ENCODE measurements around the gene STK40. TPM values are rescaled to one million over a fixed set of nuclear protein-coding genes. Genes with fewer than 3 reads are reported as not detected.
A peak's percentile ranks its signal among the peaks of the same experiment; 100 is the strongest.

The STK40 gene
- total RNA-seq, 4 donors from 2014 or later: 109 to 263 (median 211) TPM

GRCh38 chr1:36344395-36344680, 41.4 kb downstream of the STK40 start:
- H3K4me1 ChIP-seq: peaks cover 20 to 26% of the 10 kb centered on the region in 2 donors
- DNase-seq (no peak), ATAC-seq (no peak)
- intact Hi-C loops (cut with DNase I; ENCODE audit: low total_unique reads) (no loop called here), in situ Hi-C loops (cut with MboI; ENCODE audit: low sequenced_read_pairs in 4 of 4) (loop anchor here in 1 of 4 donors (10.0 kb wide), 1 partner anchor 70 kb away; no protein-coding TSS in a partner anchor)
- H3K9me3 ChIP-seq: no peaks in the 10 kb centered on the region
- H3K4me3 ChIP-seq: no peak overlapping the region
- peak overlapping the region; percentile 75 to 82 (median 78) for H3K27ac ChIP-seq
- TF ChIP-seq POLR2A (IDR thresholded peaks at IDR 0.05): no peak
- TF ChIP-seq, protein P1, sequence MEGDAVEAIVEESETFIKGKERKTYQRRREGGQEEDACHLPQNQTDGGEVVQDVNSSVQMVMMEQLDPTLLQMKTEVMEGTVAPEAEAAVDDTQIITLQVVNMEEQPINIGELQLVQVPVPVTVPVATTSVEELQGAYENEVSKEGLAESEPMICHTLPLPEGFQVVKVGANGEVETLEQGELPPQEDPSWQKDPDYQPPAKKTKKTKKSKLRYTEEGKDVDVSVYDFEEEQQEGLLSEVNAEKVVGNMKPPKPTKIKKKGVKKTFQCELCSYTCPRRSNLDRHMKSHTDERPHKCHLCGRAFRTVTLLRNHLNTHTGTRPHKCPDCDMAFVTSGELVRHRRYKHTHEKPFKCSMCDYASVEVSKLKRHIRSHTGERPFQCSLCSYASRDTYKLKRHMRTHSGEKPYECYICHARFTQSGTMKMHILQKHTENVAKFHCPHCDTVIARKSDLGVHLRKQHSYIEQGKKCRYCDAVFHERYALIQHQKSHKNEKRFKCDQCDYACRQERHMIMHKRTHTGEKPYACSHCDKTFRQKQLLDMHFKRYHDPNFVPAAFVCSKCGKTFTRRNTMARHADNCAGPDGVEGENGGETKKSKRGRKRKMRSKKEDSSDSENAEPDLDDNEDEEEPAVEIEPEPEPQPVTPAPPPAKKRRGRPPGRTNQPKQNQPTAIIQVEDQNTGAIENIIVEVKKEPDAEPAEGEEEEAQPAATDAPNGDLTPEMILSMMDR (IDR thresholded peaks at IDR 0.05 in 4 of 5, conservative IDR thresholded peaks at IDR 0.05 in 1 of 5): no peak
- H3K36me3 ChIP-seq: peaks cover 0 to 64% of the 10 kb centered on the region in 2 donors
- no peaks in the 10 kb centered on the region for H3K27me3 ChIP-seq

DNA sequence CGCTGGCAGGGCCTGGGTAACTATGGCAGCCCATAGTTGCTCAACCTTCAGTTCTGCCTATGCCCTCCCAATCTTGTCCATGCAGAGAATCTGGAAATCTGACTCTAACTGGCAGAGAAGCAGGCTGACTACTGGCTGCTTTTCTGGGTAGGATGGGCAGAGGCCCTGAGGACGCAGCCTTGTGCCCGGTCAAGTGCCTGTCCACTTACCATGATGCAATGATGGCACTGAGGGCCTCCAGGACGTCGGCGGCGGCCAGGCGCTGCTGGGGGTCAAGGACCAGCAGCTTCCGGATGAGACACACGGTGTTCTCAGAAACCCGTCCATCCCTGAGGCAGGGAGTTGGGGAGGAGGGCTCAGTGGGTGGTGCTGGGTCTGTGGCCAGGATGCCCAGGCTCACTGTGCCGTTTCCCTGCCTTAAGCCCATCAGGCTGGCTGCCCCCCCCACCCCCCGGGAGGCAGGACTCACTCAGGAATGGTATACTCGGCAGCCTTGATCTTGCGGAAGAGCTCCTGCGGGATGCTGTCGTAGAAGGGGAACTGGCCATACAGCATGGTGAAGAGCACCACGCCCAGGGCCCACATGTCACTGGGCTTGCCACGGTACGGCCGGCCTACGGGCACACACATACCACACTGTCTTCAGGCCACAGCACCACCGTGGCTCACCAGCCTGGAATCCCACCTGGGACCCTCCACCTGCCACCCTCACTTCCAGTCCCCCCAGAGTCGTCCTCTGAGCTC, 41.9 kb downstream of the STK40 start:
- TF ChIP-seq POLR2A (IDR thresholded peaks at IDR 0.05): no peak
- TF ChIP-seq, protein P1 (IDR thresholded peaks at IDR 0.05 in 4 of 5, conservative IDR thresholded peaks at IDR 0.05 in 1 of 5): no peak
- intact Hi-C loops (cut with DNase I; ENCODE audit: low total_unique reads): loop anchor here (1.0 kb wide), 1 partner anchor 76 kb away; no protein-coding TSS in a partner anchor
- Histone ChIP-seq H3K9me3 (no peaks in the 10 kb centered on the region), H3K27ac (peak overlapping the region; percentile 75 to 82 (median 78)), H3K27me3 (no peaks in the 10 kb centered on the region), H3K4me1 (peaks cover 19 to 27% of the 10 kb centered on the region in 2 donors), H3K4me3 (no peak overlapping the region), H3K36me3 (peaks cover 0 to 59% of the 10 kb centered on the region in 2 donors)
- peak; percentile 61 to 92 for DNase-seq
- in situ Hi-C loops (cut with MboI; ENCODE audit: low sequenced_read_pairs in 4 of 4): loop anchor here in 1 of 4 donors (10.0 kb wide), 1 partner anchor 71 kb away; no protein-coding TSS in a partner anchor
- ATAC-seq: peak; percentile 77 to 92

GRCh38 chr1:36342426-36343185, 43.1 kb downstream of the STK40 start:
- in situ Hi-C loops (cut with MboI; ENCODE audit: low sequenced_read_pairs in 4 of 4): loop anchor here in 1 of 4 donors (10.0 kb wide), 1 partner anchor 72 kb away; no protein-coding TSS in a partner anchor

GRCh38 chr1:36341626-36342320, 44.0 kb downstream of the STK40 start:
- Histone ChIP-seq H3K4me3 (no peak overlapping the region), H3K4me1 (peaks cover 23 to 27% of the 10 kb centered on the region in 2 donors), H3K27me3 (no peaks in the 10 kb centered on the region), H3K36me3 (peaks cover 0 to 38% of the 10 kb centered on the region in 2 donors), H3K27ac (peak overlapping the region in 1 of 4 donors; percentile 82), H3K9me3 (no peaks in the 10 kb centered on the region)
- ATAC-seq (no peak), DNase-seq (no peak)
- TF ChIP-seq POLR2A (IDR thresholded peaks at IDR 0.05): no peak
- TF ChIP-seq, protein P1 (IDR thresholded peaks at IDR 0.05 in 4 of 5, conservative IDR thresholded peaks at IDR 0.05 in 1 of 5): no peak
- intact Hi-C loops (cut with DNase I; ENCODE audit: low total_unique reads): loop anchor here (1.0 kb wide), 1 partner anchor 28 kb away; no protein-coding TSS in a partner anchor
- in situ Hi-C loops (cut with MboI; ENCODE audit: low sequenced_read_pairs in 4 of 4): loop anchor here in 1 of 4 donors (10.0 kb wide), 1 partner anchor 73 kb away; no protein-coding TSS in a partner anchor

More at GRCh38 chr1:36342426-36343185, 43.1 kb downstream of the STK40 start:
- TF ChIP-seq, protein P1 (IDR thresholded peaks at IDR 0.05 in 4 of 5, conservative IDR thresholded peaks at IDR 0.05 in 1 of 5): peak; percentile 32 to 77 (median 72)
- no peak for TF ChIP-seq POLR2A (IDR thresholded peaks at IDR 0.05)
- peak overlapping the region; percentile 75 to 82 (median 78) for H3K27ac ChIP-seq
- H3K4me3 ChIP-seq: no peak overlapping the region
- no peak for DNase-seq
- H3K36me3 ChIP-seq: peaks cover 0 to 47% of the 10 kb centered on the region in 2 donors
- intact Hi-C loops (cut with DNase I; ENCODE audit: low total_unique reads): loop anchor here (1.0 kb wide), 2 partner anchors 27 to 78 kb away; no protein-coding TSS in a partner anchor
- peaks cover 23 to 27% of the 10 kb centered on the region in 2 donors for H3K4me1 ChIP-seq
- ATAC-seq: peak in 1 of 2 donors; percentile 8
- no peaks in the 10 kb centered on the region for H3K27me3 ChIP-seq
- no peaks in the 10 kb centered on the region for H3K9me3 ChIP-seq
